Activated CD4-positive, alpha-beta memory T cell treated with anti-CD3 and anti-CD28 coated beads for 36 hours (primary cell): ENCODE data around the gene KAT6B. TPM values are rescaled to one million over a fixed set of nuclear protein-coding genes. Genes with fewer than 3 reads are reported as not detected.
A peak's percentile ranks its signal among the peaks of the same experiment; 100 is the strongest.
"Not testable (repeated sequence)": the region's sequence is repeated elsewhere in the genome, so short reads cannot be mapped to it uniquely, and the experiment has no call there.

ENCODE experiments used
- CTCF ChIA-PET: fragments of 350-600 bp; sonication (Branson Sonifier 250); formaldehyde crosslinking; loops from one replicate; lab custom pipeline; 2021; ENCODE audit warnings: antibody characterized with exemption, inconsistent platforms; lab: Charles Lee
- POLR2A ChIA-PET: fragments of 350-600 bp; sonication (Branson Sonifier 250); formaldehyde crosslinking; loops from one replicate; lab custom pipeline; 2021; ENCODE audit warnings: antibody characterized with exemption; lab: Charles Lee
- DNase-seq: peaks from one replicate; pipeline ENCODE4 v3.0.0-alpha.2; 2020
- H3K27ac Mint-ChIP-seq: one replicate; pipeline ENCODE4 v1.8.0; 2021; ENCODE audit warnings: mixed read lengths
- H3K27me3 Mint-ChIP-seq: one replicate; pipeline ENCODE4 v1.8.0; 2021; ENCODE audit warnings: mixed read lengths
- H3K36me3 Mint-ChIP-seq: one replicate; pipeline ENCODE4 v1.8.0; 2021; ENCODE audit warnings: mixed read lengths
- H3K4me1 Mint-ChIP-seq: one replicate; pipeline ENCODE4 v1.8.0; 2021; ENCODE audit warnings: low read depth, mixed read lengths
- H3K4me3 Mint-ChIP-seq: one replicate; pipeline ENCODE4 v1.8.0; 2021; ENCODE audit warnings: mild to moderate bottlenecking, mixed read lengths
- H3K9me3 Mint-ChIP-seq: one replicate; pipeline ENCODE4 v1.8.0; 2021; ENCODE audit warnings: mixed read lengths
- intact Hi-C: fragments of 100-400 bp; cut with micrococcal nuclease; formaldehyde crosslinking; loops from one replicate; pipeline ENCODE4 v1.15.1; 2023
- total RNA-seq, 2 experiments: library from RNA; stranded (reverse); gene quantifications; one replicate each; pipeline ENCODE4 v1.2.3, GENCODE V29; 2021

KAT6B gene
- total RNA-seq, 2 experiments from 2014 or later = 17.4 to 20.5 TPM

GRCh38 chr10:74913377-74913979 is 87.1 kb downstream of the KAT6B start:
- no peaks in the 10 kb centered on the region for H3K36me3 Mint-ChIP-seq
- H3K4me1 Mint-ChIP-seq = peaks cover 40% of the 10 kb centered on the region
- intact Hi-C loops = no loop called here
- ChIA-PET POLR2A (no interaction called here), CTCF (interaction anchor here (1.8 kb wide), 1 partner anchor 10 kb away, joined by 6 read pairs; no protein-coding TSS in a partner anchor)
- H3K4me3 Mint-ChIP-seq = no peak overlapping the region
- DNase-seq = no peak
- H3K27me3 Mint-ChIP-seq = no peaks in the 10 kb centered on the region
- H3K9me3 Mint-ChIP-seq = no peaks in the 10 kb centered on the region
- no peak overlapping the region for H3K27ac Mint-ChIP-seq

GRCh38 chr10:74916283-74916682 is 89.9 kb downstream of the KAT6B start:
- POLR2A ChIA-PET = no interaction called here
- CTCF ChIA-PET = no interaction called here
- peaks cover 28% of the 10 kb centered on the region for H3K4me1 Mint-ChIP-seq
- no peak overlapping the region for H3K4me3 Mint-ChIP-seq
- H3K9me3 Mint-ChIP-seq = peaks cover 8% of the 10 kb centered on the region
- H3K27me3 Mint-ChIP-seq = no peaks in the 10 kb centered on the region
- H3K27ac Mint-ChIP-seq = no peak overlapping the region
- intact Hi-C loops = no loop called here
- no peak for DNase-seq
- H3K36me3 Mint-ChIP-seq = peaks cover 9% of the 10 kb centered on the region

GRCh38 chr10:74917481-74918077 is 91.2 kb downstream of the KAT6B start:
- ChIA-PET POLR2A (no interaction called here), CTCF (no interaction called here)
- DNase-seq = no peak
- intact Hi-C loops = no loop called here
- no peak overlapping the region for H3K27ac Mint-ChIP-seq
- peaks cover 25% of the 10 kb centered on the region for H3K4me1 Mint-ChIP-seq
- peaks cover 9% of the 10 kb centered on the region for H3K36me3 Mint-ChIP-seq
- no peak overlapping the region for H3K4me3 Mint-ChIP-seq
- no peaks in the 10 kb centered on the region for H3K27me3 Mint-ChIP-seq
- H3K9me3 Mint-ChIP-seq = peaks cover 8% of the 10 kb centered on the region

DNA sequence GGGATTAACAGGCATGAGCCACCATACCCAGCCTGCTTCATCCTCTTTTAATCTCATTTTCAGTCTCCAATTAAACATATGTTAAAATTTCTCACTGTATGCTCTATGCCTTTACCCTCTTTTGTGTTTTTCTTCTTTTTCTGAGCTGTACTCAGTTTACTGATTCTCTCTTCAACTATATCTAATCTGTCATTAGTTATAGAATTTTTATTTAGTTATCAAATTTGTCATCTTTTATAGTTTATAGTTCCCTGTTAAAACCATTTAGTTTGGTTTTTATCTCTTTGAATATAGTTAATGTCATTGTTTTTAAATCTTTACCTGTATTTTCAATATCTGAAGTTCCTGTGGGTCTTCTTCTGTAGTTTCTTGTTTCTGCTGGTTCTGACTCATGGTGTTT is 93.3 kb downstream of the KAT6B start:
- intact Hi-C loops = no loop called here
- H3K4me3 Mint-ChIP-seq = no peak overlapping the region

DNA sequence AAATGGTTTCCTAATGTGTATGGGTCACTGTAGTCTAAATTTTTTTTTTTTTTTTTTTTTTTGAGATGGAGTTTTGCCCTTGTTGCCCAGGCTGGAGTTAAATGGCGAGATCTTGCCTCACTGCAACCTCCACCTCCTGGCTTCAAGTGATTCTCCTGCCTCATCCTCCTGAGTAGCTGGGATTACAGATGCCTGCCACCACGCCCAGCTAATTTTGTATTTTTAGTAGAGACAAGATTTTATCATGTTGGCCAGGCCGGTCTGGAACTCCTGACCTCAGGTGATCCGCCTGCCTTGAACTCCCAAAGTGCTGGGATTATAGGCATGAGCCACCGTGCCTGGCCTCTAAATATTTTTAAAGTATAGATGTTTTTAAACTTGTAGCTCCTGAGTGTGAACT is 94.7 kb downstream of the KAT6B start:
- CTCF ChIA-PET, H3K36me3 Mint-ChIP-seq, POLR2A ChIA-PET, DNase-seq, H3K9me3 Mint-ChIP-seq, intact Hi-C loops, H3K27ac Mint-ChIP-seq, H3K4me3 Mint-ChIP-seq, H3K27me3 Mint-ChIP-seq: not testable (repeated sequence)
- peaks cover 31% of the 10 kb centered on the region for H3K4me1 Mint-ChIP-seq

More for the DNA sequence above, 93.3 kb downstream of the KAT6B start:
- CTCF ChIA-PET = no interaction called here
- Mint-ChIP-seq H3K4me1 (peaks cover 30% of the 10 kb centered on the region), H3K27ac (no peak overlapping the region), H3K36me3 (peaks cover 9% of the 10 kb centered on the region), H3K27me3 (no peaks in the 10 kb centered on the region), H3K9me3 (peaks cover 8% of the 10 kb centered on the region)
- POLR2A ChIA-PET = no interaction called here
- no peak for DNase-seq

DNA sequence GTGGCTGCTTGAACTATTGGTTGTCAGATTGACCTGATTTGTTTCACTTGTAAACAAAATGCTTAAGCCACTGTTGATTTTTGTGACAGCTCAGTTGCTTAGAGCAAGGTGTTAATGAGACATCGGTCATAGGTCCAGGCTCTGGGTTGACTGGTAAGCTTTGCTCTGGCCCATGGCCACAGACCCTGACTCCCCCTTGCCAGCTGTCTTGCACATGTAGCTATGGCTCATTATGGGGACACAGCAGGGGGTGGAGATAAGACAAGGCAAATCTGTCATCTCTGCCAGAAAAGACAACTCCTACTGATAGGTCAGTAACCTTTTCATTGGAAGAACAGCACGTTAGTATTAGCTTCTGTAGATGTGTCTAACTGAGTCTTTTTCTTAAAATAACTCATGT is 95.3 kb downstream of the KAT6B start:
- peaks cover 28% of the 10 kb centered on the region for H3K4me1 Mint-ChIP-seq
- H3K27ac Mint-ChIP-seq = no peak overlapping the region
- no peaks in the 10 kb centered on the region for H3K27me3 Mint-ChIP-seq
- CTCF ChIA-PET = interaction anchor here (0.6 kb wide), 1 partner anchor 272 kb away, joined by 3 read pairs; no protein-coding TSS in a partner anchor
- no peak overlapping the region for H3K4me3 Mint-ChIP-seq
- H3K36me3 Mint-ChIP-seq = peaks cover 9% of the 10 kb centered on the region
- POLR2A ChIA-PET = no interaction called here
- peaks cover 8% of the 10 kb centered on the region for H3K9me3 Mint-ChIP-seq
- intact Hi-C loops = no loop called here
- no peak for DNase-seq

- POLR2A ChIA-PET = no interaction called here
- Mint-ChIP-seq H3K27ac (no peak overlapping the region), H3K4me1 (peaks cover 36% of the 10 kb centered on the region), H3K9me3 (peaks cover 8% of the 10 kb centered on the region), H3K36me3 (peaks cover 9% of the 10 kb centered on the region), H3K27me3 (no peaks in the 10 kb centered on the region), H3K4me3 (no peak overlapping the region)
- no peak for DNase-seq
- intact Hi-C loops = no loop called here
- CTCF ChIA-PET = no interaction called here
These were observed 96.5 kb downstream of the KAT6B start for GRCh38 chr10:74922921-74923320.

- POLR2A ChIA-PET = no interaction called here
- Mint-ChIP-seq H3K9me3 (peaks cover 8% of the 10 kb centered on the region), H3K4me1 (peaks cover 39% of the 10 kb centered on the region), H3K4me3 (no peak overlapping the region), H3K27ac (no peak overlapping the region), H3K27me3 (no peaks in the 10 kb centered on the region), H3K36me3 (peaks cover 9% of the 10 kb centered on the region)
- intact Hi-C loops = no loop called here
- CTCF ChIA-PET = no interaction called here
- DNase-seq = peak; percentile 20
These were observed 97.2 kb downstream of the KAT6B start for GRCh38 chr10:74923556-74923955.

DNA sequence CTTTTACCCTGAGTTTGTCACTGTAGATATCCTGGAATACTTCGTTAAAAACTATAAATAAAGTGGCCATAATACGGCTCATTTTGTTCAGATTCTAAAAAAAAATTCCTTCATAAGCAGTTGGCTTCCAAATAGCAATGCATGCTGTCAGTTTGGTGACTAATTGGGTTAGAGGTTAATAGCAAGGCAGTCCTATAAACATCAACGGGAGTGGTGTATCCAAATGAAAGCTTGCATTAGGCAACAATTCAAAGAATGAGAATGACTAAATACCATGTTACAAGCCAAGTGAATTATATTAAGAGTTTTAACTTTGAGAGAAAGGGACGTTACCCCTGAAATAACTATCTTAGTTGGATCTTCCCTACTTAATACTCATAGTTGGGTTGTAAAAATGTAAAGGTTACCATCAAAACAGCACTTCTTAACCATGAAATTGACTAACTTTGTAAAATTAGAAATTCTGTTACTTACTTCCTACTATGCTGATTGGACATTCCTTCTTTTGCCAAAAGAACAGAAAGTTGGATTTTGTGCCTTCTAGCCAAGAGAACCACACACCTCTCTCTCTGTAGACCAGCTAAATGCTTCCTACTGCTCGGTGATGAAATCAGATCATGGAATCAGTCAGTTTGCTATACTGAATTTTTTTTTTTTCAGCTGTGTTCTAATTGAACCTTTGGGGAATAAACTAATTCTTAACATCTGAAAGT is 98.0 kb downstream of the KAT6B start:
- Mint-ChIP-seq H3K9me3 (peaks cover 8% of the 10 kb centered on the region), H3K36me3 (peaks cover 7% of the 10 kb centered on the region), H3K27ac (no peak overlapping the region), H3K4me3 (no peak overlapping the region), H3K4me1 (peaks cover 41% of the 10 kb centered on the region), H3K27me3 (no peaks in the 10 kb centered on the region)
- DNase-seq = no peak
- CTCF ChIA-PET = interaction anchor here (0.5 kb wide), 1 partner anchor 167 kb away, joined by 3 read pairs; no protein-coding TSS in a partner anchor
- POLR2A ChIA-PET = no interaction called here
- intact Hi-C loops = no loop called here

DNA sequence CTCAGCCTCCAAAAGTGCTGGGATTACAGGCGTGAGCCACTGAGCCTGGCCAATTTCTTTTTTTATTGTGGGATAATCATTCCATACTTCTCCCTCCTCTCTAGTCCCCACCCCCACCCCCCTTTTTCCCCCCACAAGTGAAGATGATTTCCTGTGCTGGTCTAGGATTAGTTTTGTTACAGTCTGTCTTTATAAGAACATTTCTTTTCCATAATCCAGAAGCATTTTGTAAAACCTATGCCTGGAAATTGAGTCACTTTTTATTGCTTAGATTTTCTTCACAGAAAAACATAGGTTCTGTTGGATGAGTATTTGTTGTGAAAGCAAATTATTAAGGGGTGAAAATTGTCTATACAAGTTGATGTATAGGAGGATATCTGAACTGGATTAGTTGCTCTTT is 98.9 kb downstream of the KAT6B start:
- POLR2A ChIA-PET = no interaction called here
- H3K36me3 Mint-ChIP-seq = peaks cover 1% of the 10 kb centered on the region
- DNase-seq = no peak
- H3K4me1 Mint-ChIP-seq = peaks cover 41% of the 10 kb centered on the region
- no peak overlapping the region for H3K27ac Mint-ChIP-seq
- CTCF ChIA-PET = no interaction called here
- peaks cover 1% of the 10 kb centered on the region for H3K9me3 Mint-ChIP-seq
- intact Hi-C loops = no loop called here
- no peak overlapping the region for H3K4me3 Mint-ChIP-seq
- H3K27me3 Mint-ChIP-seq = no peaks in the 10 kb centered on the region

DNA sequence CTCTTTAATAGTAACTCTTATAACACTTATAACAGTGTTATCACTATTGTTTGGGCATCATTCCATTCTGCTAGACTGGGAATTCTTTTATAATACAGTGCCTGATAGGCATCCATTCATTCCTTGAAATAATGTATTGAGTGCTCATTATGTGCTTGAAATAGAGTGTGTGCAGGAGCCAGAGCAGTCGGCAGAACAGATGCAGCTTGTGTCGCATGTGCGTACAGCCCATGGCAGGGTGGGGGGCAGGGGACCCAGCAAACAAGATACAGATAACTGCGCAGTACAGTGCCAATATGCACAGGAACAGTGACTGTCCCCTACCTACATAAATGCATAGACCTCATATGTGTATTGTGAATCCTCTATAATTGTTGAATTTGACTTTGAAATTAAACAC is 99.3 kb downstream of the KAT6B start:
- CTCF ChIA-PET = no interaction called here
- intact Hi-C loops = no loop called here
- POLR2A ChIA-PET = no interaction called here
- H3K4me3 Mint-ChIP-seq = no peak overlapping the region
- H3K27ac Mint-ChIP-seq = no peak overlapping the region
- H3K36me3 Mint-ChIP-seq = no peaks in the 10 kb centered on the region
- H3K4me1 Mint-ChIP-seq = peaks cover 41% of the 10 kb centered on the region
- H3K27me3 Mint-ChIP-seq = no peaks in the 10 kb centered on the region
- no peaks in the 10 kb centered on the region for H3K9me3 Mint-ChIP-seq
- no peak for DNase-seq

GRCh38 chr10:74926791-74927585 is 100.6 kb downstream of the KAT6B start:
- intact Hi-C loops = no loop called here
- no peaks in the 10 kb centered on the region for H3K27me3 Mint-ChIP-seq
- POLR2A ChIA-PET = no interaction called here
- DNase-seq = no peak
- H3K27ac Mint-ChIP-seq = no peak overlapping the region
- CTCF ChIA-PET = no interaction called here
- H3K9me3 Mint-ChIP-seq = no peaks in the 10 kb centered on the region
- H3K4me1 Mint-ChIP-seq = peaks cover 40% of the 10 kb centered on the region
- no peak overlapping the region for H3K4me3 Mint-ChIP-seq
- H3K36me3 Mint-ChIP-seq = no peaks in the 10 kb centered on the region
